ENCODE results near the gene TMEM163.

Gene TMEM163

GRCh38 chr2:134674687-134675086, 44.1 kb downstream of the TMEM163 start:
- TF ChIP-seq TAF1 (IDR thresholded peaks at IDR 0.05; ENCODE audit: low read depth, low read length): no peak
- no peak for TF ChIP-seq SPI1 (IDR thresholded peaks at IDR 0.05; ENCODE audit: low read depth, low read length)
- TF ChIP-seq POU2F2 (IDR thresholded peaks at IDR 0.05; ENCODE audit: low read depth, low read length): no peak
- TF ChIP-seq PAX5 (IDR thresholded peaks at IDR 0.05; ENCODE audit: insufficient read depth, low read length, severe bottlenecking): no peak
- TF ChIP-seq POLR2AphosphoS5 (IDR thresholded peaks at IDR 0.05; ENCODE audit: low read depth, low read length): no peak
- no peak for TF ChIP-seq POLR2A (IDR thresholded peaks at IDR 0.05; ENCODE audit: low read depth, low read length)
- FAIRE-seq: no peak
- no peak for DNase-seq (ENCODE audit: insufficient read length, low spot score)

GRCh38 chr2:134671513-134671912, 47.3 kb downstream of the TMEM163 start:
- no peak for FAIRE-seq
- DNase-seq (ENCODE audit: insufficient read length, low spot score): no peak

GRCh38 chr2:134670955-134671354, 47.8 kb downstream of the TMEM163 start:
- TF ChIP-seq PAX5 (IDR thresholded peaks at IDR 0.05; ENCODE audit: insufficient read depth, low read length, severe bottlenecking) (no peak), SPI1 (IDR thresholded peaks at IDR 0.05; ENCODE audit: low read depth, low read length) (no peak), POLR2AphosphoS5 (IDR thresholded peaks at IDR 0.05; ENCODE audit: low read depth, low read length) (no peak), POU2F2 (IDR thresholded peaks at IDR 0.05; ENCODE audit: low read depth, low read length) (no peak), TAF1 (IDR thresholded peaks at IDR 0.05; ENCODE audit: low read depth, low read length) (no peak), POLR2A (IDR thresholded peaks at IDR 0.05; ENCODE audit: low read depth, low read length) (no peak)
- no peak for DNase-seq (ENCODE audit: insufficient read length, low spot score)
- FAIRE-seq: peak; percentile 28

More at GRCh38 chr2:134671513-134671912, 47.3 kb downstream of the TMEM163 start:
- no peak for TF ChIP-seq TAF1 (IDR thresholded peaks at IDR 0.05; ENCODE audit: low read depth, low read length)
- no peak for TF ChIP-seq POLR2AphosphoS5 (IDR thresholded peaks at IDR 0.05; ENCODE audit: low read depth, low read length)
- TF ChIP-seq PAX5 (IDR thresholded peaks at IDR 0.05; ENCODE audit: insufficient read depth, low read length, severe bottlenecking): no peak
- no peak for TF ChIP-seq POU2F2 (IDR thresholded peaks at IDR 0.05; ENCODE audit: low read depth, low read length)
- TF ChIP-seq SPI1 (IDR thresholded peaks at IDR 0.05; ENCODE audit: low read depth, low read length): no peak
- TF ChIP-seq POLR2A (IDR thresholded peaks at IDR 0.05; ENCODE audit: low read depth, low read length): no peak

DNA sequence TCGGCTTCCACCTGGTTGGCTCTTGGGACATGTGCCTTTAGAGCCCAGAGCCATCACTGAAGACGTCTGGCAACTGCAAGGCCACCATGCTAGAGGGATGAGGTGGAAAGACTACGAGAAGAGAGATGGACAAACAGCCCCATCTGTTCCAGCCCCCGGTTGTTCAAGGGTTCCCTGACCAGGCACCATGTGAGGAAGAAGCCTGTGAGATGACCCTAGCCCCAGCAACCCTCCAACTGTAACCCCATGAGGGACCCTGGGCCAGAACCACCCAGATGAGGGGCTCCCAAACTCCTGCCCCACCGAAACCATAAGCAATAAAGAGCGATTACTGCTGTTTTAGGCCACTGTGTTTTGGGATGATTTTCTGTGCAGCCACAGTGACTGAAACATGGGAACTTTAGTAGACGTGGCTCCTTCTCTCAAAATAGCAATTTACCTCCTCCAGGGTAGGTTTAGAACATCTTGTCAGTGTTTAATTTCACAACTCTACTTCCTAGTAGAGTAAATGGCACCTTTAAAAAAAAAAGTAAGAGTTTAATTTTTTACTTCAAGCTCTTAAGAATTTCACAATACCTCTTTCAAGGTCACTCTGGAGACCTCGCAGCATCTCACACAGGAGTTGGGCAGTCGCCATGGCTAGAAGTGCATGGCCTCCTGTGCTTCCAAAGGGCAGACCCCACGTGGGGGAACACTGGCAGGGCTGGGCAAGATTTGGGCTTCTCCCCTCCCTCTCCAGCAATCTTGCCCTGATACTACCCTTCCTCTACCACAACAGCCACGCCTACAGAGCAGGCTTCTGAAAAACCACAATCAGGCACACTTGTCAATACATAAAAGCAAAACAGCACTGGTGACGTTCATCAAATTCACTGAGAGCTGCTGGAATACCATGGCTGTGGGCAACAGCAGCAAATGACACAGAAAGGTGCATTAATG, 48.8 kb downstream of the TMEM163 start:
- FAIRE-seq: peak; percentile 69
- DNase-seq (ENCODE audit: insufficient read length, low spot score): no peak
- TF ChIP-seq SPI1 (IDR thresholded peaks at IDR 0.05; ENCODE audit: low read depth, low read length): no peak
- no peak for TF ChIP-seq PAX5 (IDR thresholded peaks at IDR 0.05; ENCODE audit: insufficient read depth, low read length, severe bottlenecking)
- no peak for TF ChIP-seq POLR2AphosphoS5 (IDR thresholded peaks at IDR 0.05; ENCODE audit: low read depth, low read length)
- no peak for TF ChIP-seq POLR2A (IDR thresholded peaks at IDR 0.05; ENCODE audit: low read depth, low read length)

DNA sequence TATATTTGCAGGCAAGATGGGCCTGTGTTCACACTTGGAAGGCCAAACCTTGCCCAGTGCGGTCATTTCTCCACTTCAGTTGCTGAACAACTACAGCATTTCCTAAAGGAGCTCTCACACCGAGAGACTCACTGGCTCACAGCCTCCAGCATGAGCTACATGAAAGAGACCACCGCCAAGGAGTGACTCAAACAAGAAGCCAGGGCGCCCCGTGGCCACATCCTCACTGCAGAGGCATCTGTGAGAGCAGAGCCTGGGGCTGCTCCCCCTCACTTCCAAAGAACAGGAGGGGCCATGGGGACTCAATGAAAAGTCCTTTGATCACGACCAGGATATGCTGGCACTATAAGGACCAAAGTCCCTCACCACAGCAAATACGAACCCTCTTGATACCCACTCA, 50.0 kb downstream of the TMEM163 start:
- DNase-seq (ENCODE audit: insufficient read length, low spot score) (no peak), FAIRE-seq (no peak)
- TF ChIP-seq POU2F2 (IDR thresholded peaks at IDR 0.05; ENCODE audit: low read depth, low read length) (no peak), POLR2AphosphoS5 (IDR thresholded peaks at IDR 0.05; ENCODE audit: low read depth, low read length) (no peak), SPI1 (IDR thresholded peaks at IDR 0.05; ENCODE audit: low read depth, low read length) (no peak), TAF1 (IDR thresholded peaks at IDR 0.05; ENCODE audit: low read depth, low read length) (no peak), PAX5 (IDR thresholded peaks at IDR 0.05; ENCODE audit: insufficient read depth, low read length, severe bottlenecking) (no peak), POLR2A (IDR thresholded peaks at IDR 0.05; ENCODE audit: low read depth, low read length) (no peak)

- FAIRE-seq (no peak), DNase-seq (ENCODE audit: insufficient read length, low spot score) (no peak)
- no peak for TF ChIP-seq POU2F2 (IDR thresholded peaks at IDR 0.05; ENCODE audit: low read depth, low read length)
- TF ChIP-seq PAX5 (IDR thresholded peaks at IDR 0.05; ENCODE audit: insufficient read depth, low read length, severe bottlenecking): no peak
- no peak for TF ChIP-seq POLR2A (IDR thresholded peaks at IDR 0.05; ENCODE audit: low read depth, low read length)
- no peak for TF ChIP-seq POLR2AphosphoS5 (IDR thresholded peaks at IDR 0.05; ENCODE audit: low read depth, low read length)
- TF ChIP-seq SPI1 (IDR thresholded peaks at IDR 0.05; ENCODE audit: low read depth, low read length): no peak
- TF ChIP-seq TAF1 (IDR thresholded peaks at IDR 0.05; ENCODE audit: low read depth, low read length): no peak
Measured at GRCh38 chr2:134667541-134667940, 51.3 kb downstream of the TMEM163 start.

DNA sequence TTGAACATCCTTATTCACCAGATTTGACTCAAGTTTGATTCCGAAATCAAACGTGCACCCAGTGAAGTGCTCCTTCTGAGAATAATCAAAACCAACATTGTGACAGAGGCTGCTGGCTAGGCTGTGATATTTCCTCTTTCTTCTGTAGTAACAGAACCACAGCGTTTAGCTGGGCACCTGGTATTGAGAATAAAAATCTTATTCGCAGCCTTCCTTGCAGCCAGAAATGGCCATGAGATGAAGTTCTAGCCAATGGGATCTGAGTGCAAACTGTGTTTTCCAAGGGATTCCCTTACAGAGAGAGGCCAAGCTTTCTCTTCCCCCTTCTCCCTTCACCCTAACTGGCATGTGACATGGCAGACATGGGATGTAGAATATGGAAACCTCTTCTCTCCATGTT, 51.7 kb downstream of the TMEM163 start:
- TF ChIP-seq POLR2A (IDR thresholded peaks at IDR 0.05; ENCODE audit: low read depth, low read length) (no peak), PAX5 (IDR thresholded peaks at IDR 0.05; ENCODE audit: insufficient read depth, low read length, severe bottlenecking) (no peak), POU2F2 (IDR thresholded peaks at IDR 0.05; ENCODE audit: low read depth, low read length) (no peak), POLR2AphosphoS5 (IDR thresholded peaks at IDR 0.05; ENCODE audit: low read depth, low read length) (no peak), TAF1 (IDR thresholded peaks at IDR 0.05; ENCODE audit: low read depth, low read length) (no peak)
- DNase-seq (ENCODE audit: insufficient read length, low spot score): no peak
- FAIRE-seq: peak; percentile 28

DNA sequence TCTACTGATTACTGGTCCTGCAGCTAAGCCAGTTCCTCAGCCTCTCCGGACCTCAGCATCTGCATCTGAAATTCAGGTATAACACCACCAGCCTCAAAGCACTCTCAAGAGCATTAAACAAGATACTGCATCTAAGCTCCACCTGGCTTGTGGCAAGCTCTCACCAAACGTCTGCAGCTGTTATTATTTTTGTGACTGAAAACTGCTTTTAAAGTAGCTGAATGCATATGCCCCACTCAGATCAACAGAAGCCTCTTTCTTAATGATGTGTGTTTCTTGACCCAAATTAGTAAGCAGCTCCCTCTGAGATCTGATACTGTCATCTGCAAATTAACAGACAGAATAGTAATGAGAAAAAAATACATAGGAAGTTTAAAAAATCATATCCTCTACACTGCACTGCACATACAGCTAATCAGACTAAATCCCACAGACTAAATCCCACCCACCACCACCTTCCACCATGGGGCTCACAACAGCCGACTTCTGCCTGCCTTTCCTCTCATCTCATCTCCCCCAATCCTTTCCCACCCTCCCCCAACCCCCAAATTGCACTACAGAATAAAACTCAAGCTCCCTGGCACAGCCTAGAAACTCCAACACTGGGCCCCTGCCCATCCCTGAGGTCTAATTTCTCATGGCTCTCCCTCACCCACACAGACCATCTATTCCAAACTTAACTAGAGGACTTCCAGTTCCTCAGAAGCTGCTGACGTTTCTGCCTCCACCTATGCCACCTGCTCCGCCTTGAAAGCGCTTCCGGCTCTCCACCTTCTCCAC, 52.9 kb downstream of the TMEM163 start:
- FAIRE-seq: peak; percentile 43
- DNase-seq (ENCODE audit: insufficient read length, low spot score): no peak
- TF ChIP-seq PAX5 (IDR thresholded peaks at IDR 0.05; ENCODE audit: insufficient read depth, low read length, severe bottlenecking) (no peak), POLR2AphosphoS5 (IDR thresholded peaks at IDR 0.05; ENCODE audit: low read depth, low read length) (no peak), SPI1 (IDR thresholded peaks at IDR 0.05; ENCODE audit: low read depth, low read length) (no peak), TAF1 (IDR thresholded peaks at IDR 0.05; ENCODE audit: low read depth, low read length) (no peak), POLR2A (IDR thresholded peaks at IDR 0.05; ENCODE audit: low read depth, low read length) (no peak), POU2F2 (IDR thresholded peaks at IDR 0.05; ENCODE audit: low read depth, low read length) (no peak)
